CD4-positive, alpha-beta T cell treated with Interleukin-17A for 4 hours (primary cell): Measurements from ENCODE around the gene WDR33.
A peak's percentile ranks its signal among the peaks of the same experiment; 100 is the strongest.

Experiments
- DNase-seq: peaks from one replicate; pipeline ENCODE4 v3.0.0-alpha.2; 2020; ENCODE audit warnings: mixed read lengths

The WDR33 gene

DNA sequence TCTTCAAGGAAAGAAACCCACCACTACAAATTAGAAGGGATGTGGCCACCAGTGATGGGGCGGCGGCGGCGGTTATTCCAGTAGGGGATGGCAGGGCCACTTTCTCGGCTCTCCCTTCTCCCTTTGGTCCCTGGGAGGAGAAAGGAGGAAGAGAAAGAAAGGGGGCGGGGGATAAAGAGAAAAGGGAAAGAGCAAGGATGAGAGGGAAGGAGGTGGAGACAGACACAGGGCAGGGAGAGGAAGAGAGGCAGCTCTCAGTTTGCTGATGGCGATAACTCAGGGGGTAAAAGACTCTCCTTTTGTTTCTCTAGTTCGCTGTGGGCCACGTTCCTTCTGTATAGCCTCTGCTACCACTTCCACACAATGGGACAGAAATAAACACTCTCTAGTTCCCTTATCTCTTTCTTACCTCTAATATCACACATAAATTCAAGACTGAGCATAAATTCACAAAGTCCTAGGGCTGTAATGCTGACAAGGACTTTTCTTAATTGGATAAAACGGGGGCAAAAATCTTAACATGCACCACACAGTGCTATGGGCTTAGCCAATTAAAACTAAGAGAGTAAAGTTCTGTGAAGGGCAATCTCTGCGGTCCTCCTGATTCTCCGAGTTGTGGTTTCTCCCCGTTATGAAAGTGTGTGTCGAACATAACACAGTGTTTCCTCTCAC lies 95.1 kb downstream of the WDR33 start:
- no peak for DNase-seq

GRCh38 chr2:127713562-127713961 lies 97.4 kb downstream of the WDR33 start:
- DNase-seq: no peak

DNA sequence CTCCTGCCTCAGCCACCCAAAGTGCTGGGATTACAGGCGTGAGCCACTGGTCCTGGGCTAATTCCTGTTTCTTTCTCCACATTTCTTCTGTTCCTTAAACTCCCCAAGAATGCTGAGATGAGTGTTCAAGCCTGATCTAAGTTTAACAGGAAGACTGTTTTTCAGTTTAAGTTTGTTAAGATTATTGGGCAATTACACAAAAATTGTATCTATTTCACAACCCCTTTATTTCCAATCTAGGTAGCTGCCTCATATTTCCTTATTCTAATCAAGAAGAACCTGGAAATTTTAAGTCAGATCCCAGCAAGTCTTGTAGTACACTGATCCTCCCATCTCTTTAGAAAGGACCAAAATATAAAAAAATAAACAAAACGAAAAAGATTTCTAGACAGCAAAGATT lies 98.0 kb downstream of the WDR33 start:
- no peak for DNase-seq

DNA sequence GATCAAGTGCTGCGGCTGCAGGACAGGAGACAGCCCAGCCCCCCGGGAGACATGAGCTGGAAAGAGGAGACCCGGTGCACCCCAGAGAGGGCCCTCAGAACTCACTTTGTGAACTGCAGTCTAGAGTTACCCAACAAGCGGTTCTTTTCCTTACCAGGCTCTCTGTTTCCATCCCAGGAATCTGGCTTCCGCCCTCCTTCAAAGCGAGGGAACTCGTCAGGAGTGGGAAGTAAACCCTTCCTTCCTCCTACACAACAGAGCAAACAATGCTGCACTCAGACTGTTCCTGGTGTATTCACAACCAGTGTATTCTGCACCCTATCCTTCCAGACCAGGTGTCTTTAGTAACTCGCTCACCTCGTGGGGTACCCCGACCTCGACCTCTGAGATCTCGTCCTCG lies 101.6 kb downstream of the WDR33 start:
- DNase-seq: no peak

DNA sequence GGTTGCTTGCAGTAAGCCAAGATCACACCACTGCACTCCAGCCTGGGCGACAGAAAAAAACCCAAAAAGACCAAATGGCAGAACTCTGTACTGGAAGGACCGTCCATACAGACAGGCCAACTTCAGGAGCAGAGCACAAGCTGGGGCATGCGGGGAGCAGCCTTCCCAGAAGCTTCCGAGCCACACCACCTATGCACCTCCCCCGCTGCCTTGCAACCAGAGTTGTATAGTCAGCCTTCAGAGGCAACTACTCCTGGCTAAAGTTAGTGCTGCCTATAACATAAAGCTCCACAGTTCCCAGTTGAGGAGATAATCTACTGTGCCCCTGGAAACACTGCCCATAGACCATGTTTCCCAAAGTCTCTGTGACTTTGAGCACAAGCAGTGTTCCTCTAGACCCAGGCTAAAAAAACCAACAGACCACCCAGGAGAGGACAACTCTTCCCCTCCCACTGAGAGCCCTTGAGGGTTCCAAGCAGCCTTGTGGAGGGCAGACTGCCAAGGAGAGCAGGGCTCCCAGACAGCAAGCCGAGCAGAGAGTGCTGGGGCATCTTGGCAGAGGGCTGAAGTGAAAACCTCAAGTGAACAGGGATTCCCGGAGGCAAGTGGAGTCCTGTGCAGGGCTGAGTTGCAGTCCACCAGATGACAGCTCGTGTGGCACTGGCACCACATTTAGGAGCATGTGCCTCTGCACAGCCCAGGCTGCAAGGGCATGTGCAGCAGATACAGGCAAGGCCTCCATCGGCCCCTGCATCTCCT lies 102.9 kb downstream of the WDR33 start:
- no peak for DNase-seq

- no peak for DNase-seq
Measured at GRCh38 chr2:127706215-127706990, 104.6 kb downstream of the WDR33 start.

DNA sequence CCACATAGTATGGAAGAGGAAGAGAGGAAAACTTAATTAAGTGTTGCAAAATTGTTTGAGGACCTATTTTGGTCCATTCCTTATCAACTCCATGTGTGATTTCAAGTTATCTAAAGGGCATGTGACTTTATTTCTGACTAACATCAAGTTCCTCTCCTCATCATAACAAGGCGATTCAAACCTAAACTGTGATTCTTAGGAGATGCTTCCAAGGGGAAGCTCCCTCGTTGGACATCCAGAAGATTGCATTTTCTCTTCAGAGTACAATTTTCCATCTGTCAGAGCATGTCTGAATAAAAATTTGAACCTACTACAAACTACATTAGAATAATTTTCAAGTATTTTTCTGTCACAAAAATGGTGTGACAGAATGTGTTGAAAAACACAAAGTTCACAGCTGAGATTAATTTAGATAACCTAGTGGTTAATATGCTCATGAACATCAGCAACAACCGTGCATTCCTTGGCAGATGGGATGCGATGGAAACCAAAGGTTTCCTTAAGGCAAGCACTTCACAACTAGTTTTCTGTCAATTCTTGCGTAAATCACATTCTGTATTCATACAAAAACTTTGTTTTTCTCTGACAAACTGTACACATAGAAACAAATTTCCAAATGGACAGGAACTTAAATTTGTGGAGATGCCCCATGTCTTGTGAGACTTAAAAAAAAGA lies 105.4 kb downstream of the WDR33 start:
- DNase-seq: no peak

DNA sequence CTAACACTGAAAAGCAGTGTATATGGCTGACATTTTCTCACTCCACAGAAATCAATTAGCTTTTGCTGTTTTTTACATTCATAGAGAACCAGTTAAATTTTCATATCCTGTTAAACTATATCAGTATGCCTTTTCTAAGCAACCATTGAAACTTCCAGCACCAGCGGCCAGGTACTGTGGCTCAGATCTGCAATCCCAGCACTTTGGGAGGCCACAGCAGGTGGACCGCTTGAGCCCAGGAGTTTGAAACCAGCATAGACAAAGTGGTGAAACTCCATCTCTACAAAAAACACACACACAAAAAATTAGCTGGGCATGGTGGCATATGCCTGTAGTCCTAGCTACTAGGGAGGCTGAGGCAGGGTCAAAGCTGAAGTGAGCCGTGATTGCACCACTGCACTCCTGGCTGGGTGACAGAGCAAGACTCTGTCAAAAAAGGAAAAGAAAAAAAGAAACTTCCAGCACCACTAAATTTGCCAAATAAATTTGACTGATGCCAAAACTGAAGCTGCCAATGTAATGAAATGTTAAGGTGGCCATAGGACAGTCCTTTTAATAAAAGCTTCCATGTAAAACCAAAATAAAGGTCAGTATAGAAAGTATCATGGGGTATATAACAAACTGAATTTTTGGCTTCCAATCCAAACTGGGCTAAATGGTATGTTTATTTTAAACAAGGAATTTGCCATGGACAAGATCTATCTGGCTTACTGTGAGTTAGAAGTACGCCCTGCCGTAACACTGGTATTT lies 106.2 kb downstream of the WDR33 start:
- DNase-seq: no peak

- DNase-seq: no peak
Measured at GRCh38 chr2:127703282-127703681, 107.7 kb downstream of the WDR33 start.

DNA sequence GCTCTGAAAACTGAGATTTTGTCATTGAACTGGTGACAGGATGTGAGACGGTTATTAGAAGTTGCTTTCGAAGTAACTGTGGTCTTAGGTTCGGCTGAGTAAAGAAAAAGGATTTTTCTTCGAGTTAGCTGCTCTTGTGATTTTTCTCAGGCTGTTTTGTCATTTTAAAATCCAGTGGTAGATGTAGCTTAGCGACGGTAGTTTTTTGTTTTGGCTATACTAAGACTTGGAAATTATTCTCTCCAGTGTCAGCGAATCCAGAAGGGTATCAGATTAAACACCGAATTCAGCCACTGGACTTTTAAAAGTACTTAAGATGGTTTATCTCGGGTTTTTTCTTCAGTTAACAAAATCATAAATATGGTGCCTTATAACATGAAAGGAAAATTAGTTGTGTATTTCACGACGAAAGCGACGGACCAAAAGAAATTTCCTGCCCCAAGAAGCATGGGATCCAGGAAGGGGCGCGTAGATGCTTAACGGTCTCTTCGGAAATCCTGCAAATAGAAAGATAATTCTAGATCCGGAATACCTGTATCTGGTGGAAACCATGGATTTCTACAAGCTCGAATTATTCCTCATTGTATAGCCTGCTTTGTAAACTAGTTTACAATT lies 108.5 kb downstream of the WDR33 start:
- DNase-seq: no peak

- DNase-seq: peak; percentile 83
Measured at GRCh38 chr2:127701651-127702394, 109.1 kb downstream of the WDR33 start.

DNA sequence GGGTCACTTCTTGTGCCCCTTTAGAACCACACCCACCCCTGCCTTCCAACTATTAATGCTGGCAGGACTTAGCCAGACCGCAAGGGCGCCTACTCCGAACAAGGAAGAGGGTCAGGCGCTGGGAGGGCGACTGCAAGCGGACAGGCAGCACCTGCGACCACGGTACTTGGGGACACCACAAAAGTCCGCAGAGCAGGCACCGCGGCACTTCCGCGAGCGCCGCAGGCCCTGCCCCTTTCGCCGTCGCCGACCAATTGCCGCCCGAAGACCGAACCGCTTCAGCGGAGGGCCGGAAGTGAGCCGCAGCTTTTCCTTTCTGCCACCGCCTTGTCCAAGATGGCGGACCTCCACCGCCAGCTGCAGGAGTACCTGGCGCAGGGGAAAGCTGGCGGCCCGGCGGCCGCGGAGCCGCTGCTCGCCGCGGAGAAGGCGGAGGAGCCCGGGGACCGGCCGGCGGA lies 109.7 kb downstream of the WDR33 start, which contains the start of gene SFT2D3:
TSS of gene SFT2D3 (plus strand) at position 305 of the 458 bp plus-strand sequence. CDS start at position 337, 32 bp downstream.
- peak; percentile 91 for DNase-seq

GRCh38 chr2:127700527-127701192 lies 110.3 kb downstream of the WDR33 start:
- peak; percentile 28 for DNase-seq

- no peak for DNase-seq
Measured at GRCh38 chr2:127698553-127699355, 112.2 kb downstream of the WDR33 start.

GRCh38 chr2:127697482-127698180 lies 113.3 kb downstream of the WDR33 start:
- no peak for DNase-seq

GRCh38 chr2:127695491-127696472 lies 115.2 kb downstream of the WDR33 start:
- DNase-seq: peak; percentile 74

DNA sequence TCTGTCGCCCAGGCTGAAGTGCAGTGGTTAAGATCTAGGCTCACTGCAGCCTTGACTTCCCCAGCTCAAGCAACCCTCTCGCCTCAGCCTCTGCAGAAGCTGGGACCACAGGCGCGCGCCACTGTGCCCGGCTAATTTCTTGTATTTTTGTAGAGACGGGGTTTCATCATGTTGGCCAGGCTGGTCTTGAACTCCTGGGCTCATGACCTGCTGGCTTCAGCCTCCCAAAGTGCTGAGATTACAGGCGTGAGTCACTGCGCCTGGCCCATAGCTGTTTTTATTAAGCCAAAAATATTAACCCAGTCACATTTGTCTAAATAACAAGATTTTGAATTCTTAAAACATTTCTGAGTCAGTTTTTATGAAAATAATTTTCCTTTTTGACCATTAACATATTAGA lies 116.0 kb downstream of the WDR33 start:
- DNase-seq: no peak

GRCh38 chr2:127690696-127691095 lies 120.3 kb downstream of the WDR33 start:
- DNase-seq: no peak
